GM18909 (cell line): Measurements from ENCODE around the gene CHID1.

Experiments used
- ATAC-seq: cut with Tn5 transposase; IDR thresholded peaks from one replicate; pipeline ENCODE4 v1.9.1; 2021; ENCODE audit warnings: mild to moderate bottlenecking; ENCODE audit not compliant: unreplicated experiment, poor library complexity

The CHID1 gene

GRCh38 chr11:839280-839623 is 71.4 kb downstream of the CHID1 start:
- no peak for ATAC-seq

DNA sequence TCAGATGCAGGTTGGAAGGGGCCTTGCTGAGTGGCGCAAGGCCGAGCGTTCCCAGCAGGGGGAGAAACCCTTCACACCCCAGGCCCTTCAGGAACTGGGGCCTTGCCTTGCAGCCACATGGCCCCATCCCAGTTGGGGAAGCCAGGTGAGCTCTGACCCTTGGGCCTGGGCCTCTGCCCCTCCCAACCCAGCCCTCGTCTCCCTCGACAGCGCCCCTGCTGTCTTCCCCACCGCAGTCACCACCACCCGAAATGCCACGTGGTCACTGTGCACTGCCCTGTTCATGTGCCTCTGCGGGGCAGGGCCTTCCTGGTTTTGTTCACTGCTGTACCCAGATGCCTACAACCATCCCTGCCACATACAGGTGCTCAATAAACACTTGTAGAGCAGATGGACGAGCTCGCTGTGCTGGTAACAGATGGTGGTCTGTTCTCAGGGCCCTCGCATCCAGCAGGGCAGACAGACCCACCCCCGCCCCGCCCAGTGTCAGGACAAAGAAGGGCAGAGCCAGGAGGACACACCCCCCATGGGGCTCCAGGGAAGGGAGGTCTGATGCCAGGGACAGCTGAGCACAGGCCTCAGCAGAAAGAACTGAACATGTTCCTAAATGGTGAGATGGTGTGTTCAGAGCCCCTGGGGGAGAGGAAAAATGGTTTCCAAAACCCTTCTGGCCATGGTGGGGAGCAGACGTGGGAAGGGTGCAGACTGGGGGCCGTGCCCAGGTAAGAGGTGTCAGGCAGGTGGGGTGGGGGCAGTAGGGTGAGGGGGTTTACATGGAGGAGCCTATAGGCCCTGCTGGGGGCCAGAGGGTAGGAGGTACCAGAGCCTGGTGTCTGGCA is 72.0 kb downstream of the CHID1 start:
- ATAC-seq, result no peak

- no peak for ATAC-seq
Measured at GRCh38 chr11:837990-838307, 72.7 kb downstream of the CHID1 start.

- no peak for ATAC-seq
Measured at GRCh38 chr11:837189-837989, 73.2 kb downstream of the CHID1 start.

DNA sequence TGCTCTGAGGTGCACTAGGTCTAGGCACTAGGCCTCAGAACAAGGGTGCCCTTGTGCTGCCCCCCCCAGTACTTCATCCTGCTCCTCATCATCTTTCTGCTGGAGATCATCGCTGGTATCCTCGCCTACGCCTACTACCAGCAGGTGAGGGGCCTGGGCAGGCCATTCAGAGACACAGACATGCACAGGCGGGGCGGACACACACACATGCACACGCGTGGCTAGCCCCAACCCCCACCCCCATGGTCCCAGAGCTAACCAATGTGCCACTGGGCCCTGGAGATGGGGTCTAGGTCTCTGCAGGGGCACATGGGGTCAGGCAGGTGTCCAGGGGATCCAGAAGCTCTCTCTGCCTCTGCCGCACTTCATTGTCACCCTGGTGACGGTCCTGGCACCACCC is 73.9 kb downstream of the CHID1 start:
- ATAC-seq, result no peak

DNA sequence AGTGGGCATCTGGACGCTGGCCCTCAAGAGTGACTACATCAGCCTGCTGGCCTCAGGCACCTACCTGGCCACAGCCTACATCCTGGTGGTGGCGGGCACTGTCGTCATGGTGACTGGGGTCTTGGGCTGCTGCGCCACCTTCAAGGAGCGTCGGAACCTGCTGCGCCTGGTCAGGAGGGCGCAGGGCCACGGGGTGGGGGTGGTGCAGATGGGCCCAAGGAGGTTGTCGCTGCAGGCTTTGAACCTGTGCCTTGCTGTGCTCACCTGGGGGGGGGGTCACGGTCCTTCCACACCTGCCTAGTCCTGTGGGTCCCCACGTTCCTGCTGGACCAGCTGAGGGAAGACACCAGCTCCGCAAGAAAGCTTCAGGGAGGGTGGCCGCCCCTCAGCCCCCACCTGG is 74.3 kb downstream of the CHID1 start:
- no peak for ATAC-seq

GRCh38 chr11:834371-835316 is 76.0 kb downstream of the CHID1 start:
- no peak for ATAC-seq

- no peak for ATAC-seq
Measured at GRCh38 chr11:833849-834311, 76.7 kb downstream of the CHID1 start.

- no peak for ATAC-seq
Measured at GRCh38 chr11:833114-833791, 77.4 kb downstream of the CHID1 start.

- ATAC-seq, result no peak
Measured at GRCh38 chr11:832529-833113, 78.0 kb downstream of the CHID1 start, which contains the start of gene CD151. CD151 (plus strand) TSS chr11:832952; CDS start chr11:836070, 3,118 bp downstream.

DNA sequence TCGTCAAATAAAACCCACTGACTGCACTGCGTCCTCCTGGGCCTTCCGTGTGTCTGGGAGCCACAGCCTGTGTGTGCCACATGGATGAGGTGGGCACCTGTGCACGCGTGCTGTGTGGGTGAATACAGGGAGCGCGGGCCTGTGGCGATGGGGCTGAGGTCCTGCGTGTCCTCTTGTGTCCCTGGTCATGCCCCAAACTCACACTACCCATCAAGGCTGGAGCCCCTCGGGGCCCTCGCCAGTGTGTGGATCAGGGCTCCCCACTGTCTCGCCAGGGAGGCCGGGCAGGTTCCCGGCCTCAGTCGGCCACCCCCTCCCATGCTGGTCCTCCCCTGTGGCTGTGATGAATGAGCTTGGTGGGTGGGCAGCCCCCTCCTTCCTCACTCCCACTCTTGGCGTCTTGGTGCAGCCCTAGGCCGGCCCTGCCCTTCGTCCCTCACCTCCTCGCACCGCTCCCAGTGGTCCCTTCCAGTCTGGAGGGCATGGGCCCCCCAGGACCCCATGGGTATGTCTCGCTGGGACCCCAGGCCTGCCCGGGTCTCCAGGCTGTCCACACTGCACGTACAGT is 78.6 kb downstream of the CHID1 start:
- ATAC-seq, result no peak

DNA sequence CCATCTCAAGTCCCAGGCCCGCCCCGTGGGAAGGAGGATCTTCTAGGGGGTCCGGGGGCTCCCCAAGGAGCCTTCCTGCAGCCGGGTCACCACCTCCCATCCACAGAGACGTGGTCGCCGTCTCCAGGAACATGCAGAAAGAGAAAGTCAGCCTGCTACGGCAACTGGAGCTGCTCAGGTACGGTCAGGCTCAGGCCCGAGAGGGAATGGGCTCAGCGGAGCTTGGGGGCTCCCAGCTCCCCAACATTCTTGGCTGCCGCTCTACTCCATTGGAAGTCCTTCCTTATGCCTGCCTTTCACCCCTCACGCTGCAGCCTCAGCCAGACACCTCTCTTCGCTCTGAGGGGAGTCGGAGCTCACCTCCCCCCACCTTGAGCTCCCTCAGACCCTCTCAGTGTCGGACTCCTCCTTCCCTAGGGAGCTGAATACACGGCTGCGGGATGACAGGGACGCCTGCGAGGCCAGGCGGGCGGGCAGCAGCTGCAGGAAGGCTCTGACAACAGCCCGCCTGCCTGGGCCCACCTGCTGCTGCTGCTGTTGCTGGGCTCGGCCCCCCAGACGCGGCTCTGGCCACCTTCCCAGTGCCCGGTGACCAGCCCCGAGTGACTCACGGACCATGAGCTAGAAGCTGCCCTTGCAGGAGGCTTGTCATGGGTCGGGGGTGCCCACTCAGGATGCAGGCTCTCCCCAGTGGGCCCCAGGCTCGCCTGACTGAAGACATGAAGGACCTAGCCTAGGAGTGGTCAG is 79.3 kb downstream of the CHID1 start:
- ATAC-seq, result no peak

GRCh38 chr11:830295-831117 is 80.1 kb downstream of the CHID1 start:
- no peak for ATAC-seq

DNA sequence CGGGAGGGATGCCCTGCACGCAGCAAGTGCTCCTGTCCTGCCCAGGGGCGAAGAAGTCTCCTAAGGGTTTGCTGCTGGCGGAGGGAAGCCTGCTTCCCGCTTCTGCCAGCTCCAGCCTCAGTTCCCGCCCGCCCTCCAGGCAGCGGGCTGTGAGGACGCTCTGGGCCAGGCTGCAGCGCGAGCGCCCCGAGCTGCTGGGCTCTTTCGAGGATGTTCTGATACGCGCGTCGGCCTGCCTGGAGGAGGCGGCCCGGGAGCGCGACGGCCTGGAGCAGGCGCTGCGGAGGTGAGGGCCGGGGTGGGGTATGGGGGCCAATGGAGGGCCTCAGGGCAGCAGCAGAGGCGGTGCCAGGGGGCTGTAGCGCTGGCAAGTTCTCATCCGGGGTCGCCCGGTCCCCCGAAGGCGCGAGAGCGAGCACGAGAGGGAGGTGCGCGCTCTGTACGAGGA is 80.7 kb downstream of the CHID1 start:
- no peak for ATAC-seq

- no peak for ATAC-seq
Measured at GRCh38 chr11:829176-829846, 81.3 kb downstream of the CHID1 start.

DNA sequence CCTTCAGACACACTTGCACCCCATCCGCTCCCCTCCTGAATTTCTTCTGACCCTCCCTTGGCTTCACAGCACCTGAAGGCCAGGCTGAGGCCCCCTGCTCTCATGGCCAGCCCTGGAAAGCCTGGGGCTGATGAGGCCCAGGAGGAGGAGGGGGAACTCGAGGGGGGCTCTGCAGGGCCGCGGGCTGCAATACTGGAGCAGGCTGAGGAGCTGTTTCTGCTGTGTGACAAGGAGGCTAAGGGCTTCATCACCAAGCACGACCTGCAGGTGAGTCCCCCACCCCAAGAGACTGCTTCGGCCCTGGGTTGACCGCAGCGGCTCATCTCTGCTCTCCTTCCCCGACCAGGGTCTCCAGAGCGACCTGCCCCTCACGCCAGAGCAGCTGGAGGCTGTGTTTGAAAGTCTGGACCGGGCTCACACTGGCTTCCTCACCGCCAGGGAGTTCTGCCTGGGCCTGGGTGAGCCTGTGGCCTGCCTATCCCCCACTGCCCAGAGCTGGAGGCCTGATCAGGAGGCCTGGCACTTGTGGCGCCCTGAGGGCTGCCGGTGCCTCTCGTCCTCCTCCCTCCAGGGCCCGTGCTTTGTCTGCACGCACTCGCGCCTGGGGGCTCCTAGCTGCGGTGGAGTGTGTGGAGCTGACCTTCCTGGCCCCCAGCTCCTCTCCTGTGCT is 82.0 kb downstream of the CHID1 start:
- no peak for ATAC-seq

DNA sequence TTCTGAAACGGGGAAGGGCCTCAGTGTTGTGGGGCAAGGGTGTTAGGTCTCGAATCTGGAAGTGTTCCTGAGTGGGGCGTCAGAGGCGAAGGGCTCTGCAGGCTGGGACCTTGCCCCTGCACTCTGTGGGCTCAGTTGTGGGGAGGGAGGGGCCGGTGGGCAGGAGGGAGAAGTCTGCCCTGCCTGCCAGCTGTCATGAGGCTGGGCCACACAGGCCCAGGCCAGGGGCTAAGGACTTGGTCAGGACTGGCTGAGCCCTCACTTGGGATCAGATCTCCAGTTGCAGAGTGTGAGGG is 82.8 kb downstream of the CHID1 start, which contains the start of gene CRACR2B:
Gene CRACR2B (plus strand): TSS at position 23 of the 296 bp plus-strand sequence. CDS start 689 bp downstream, outside the sequence.
- no peak for ATAC-seq
